ENCODE measurements around the gene MYBPH. TPM values are rescaled to one million over a fixed set of nuclear protein-coding genes. Genes with fewer than 3 reads are reported as not detected.

Gene MYBPH
- total and polyA plus RNA-seq, 10 donors: 0.09 to 2.7 (median 0.32) TPM; not detected in 3

- Histone ChIP-seq H3K36me3 (peaks cover 0 to 12% (median 0%) of the 10 kb centered on the region in 6 donors), H3K27me3 (replicated peaks in 1 of 7) (peaks cover 0 to 47% (median 0%) of the 10 kb centered on the region in 7 donors), H3K9me3 (no peaks in the 10 kb centered on the region), H3K4me1 (peaks cover 0 to 31% (median 6%) of the 10 kb centered on the region in 6 donors), H3K4me3 (no peak overlapping the region), H3K27ac (no peak overlapping the region)
- no peak for TF ChIP-seq POLR2AphosphoS5 (IDR thresholded peaks at IDR 0.05)
- no peak for TF ChIP-seq CTCF (IDR thresholded peaks at IDR 0.05 in 8 of 11, conservative IDR thresholded peaks at IDR 0.05 in 3 of 11)
- TF ChIP-seq POLR2A (IDR thresholded peaks at IDR 0.05): no peak
- intact Hi-C loops (cut with DNase I; ENCODE audit: low total_unique reads): no loop called here
- DNase-seq: peak; percentile 63
- 87 to 93% (median 91%) methylated on average over 21 of the region's 21 CpGs for WGBS, 5 donors
These were observed 5.7 kb downstream of the MYBPH start for GRCh38 chr1:203169770-203170520.

- Histone ChIP-seq H3K27me3 (replicated peaks in 1 of 7) (peaks cover 0 to 46% (median 0%) of the 10 kb centered on the region in 7 donors), H3K4me1 (peaks cover 0 to 24% (median 4%) of the 10 kb centered on the region in 6 donors), H3K36me3 (peaks cover 0 to 12% (median 0%) of the 10 kb centered on the region in 6 donors), H3K4me3 (no peak overlapping the region), H3K27ac (no peak overlapping the region), H3K9me3 (no peaks in the 10 kb centered on the region)
- peak; percentile 55 for DNase-seq
- TF ChIP-seq POLR2A (IDR thresholded peaks at IDR 0.05): no peak
- TF ChIP-seq CTCF (IDR thresholded peaks at IDR 0.05 in 8 of 11, conservative IDR thresholded peaks at IDR 0.05 in 3 of 11): no peak
- TF ChIP-seq POLR2AphosphoS5 (IDR thresholded peaks at IDR 0.05): no peak
- WGBS, 5 donors: 88 to 96% (median 92%) methylated on average over 9 of the region's 9 CpGs
- intact Hi-C loops (cut with DNase I; ENCODE audit: low total_unique reads): no loop called here
These were observed 6.6 kb downstream of the MYBPH start for GRCh38 chr1:203168991-203169390.

GRCh38 chr1:203168256-203168786, 7.3 kb downstream of the MYBPH start:
- peak; percentile 28 for DNase-seq
- H3K27me3 ChIP-seq (replicated peaks in 1 of 7): peaks cover 0 to 53% (median 0%) of the 10 kb centered on the region in 7 donors
- H3K4me1 ChIP-seq: peaks cover 0 to 20% (median 4%) of the 10 kb centered on the region in 6 donors
- WGBS, 5 donors: 79 to 97% (median 91%) methylated on average over 12 of the region's 12 CpGs
- H3K9me3 ChIP-seq: no peaks in the 10 kb centered on the region
- H3K27ac ChIP-seq: no peak overlapping the region
- intact Hi-C loops (cut with DNase I; ENCODE audit: low total_unique reads): no loop called here
- H3K4me3 ChIP-seq: no peak overlapping the region
- H3K36me3 ChIP-seq: peaks cover 0 to 12% (median 0%) of the 10 kb centered on the region in 6 donors
- no peak for TF ChIP-seq POLR2A (IDR thresholded peaks at IDR 0.05)
- TF ChIP-seq POLR2AphosphoS5 (IDR thresholded peaks at IDR 0.05): no peak
- no peak for TF ChIP-seq CTCF (IDR thresholded peaks at IDR 0.05 in 8 of 11, conservative IDR thresholded peaks at IDR 0.05 in 3 of 11)

- intact Hi-C loops (cut with DNase I; ENCODE audit: low total_unique reads): no loop called here
- 84 to 89% (median 87%) methylated on average over 5 of the region's 5 CpGs; no CpG with 5 or more reads in 1 of the 5 donors for WGBS, 5 donors
- TF ChIP-seq POLR2A (IDR thresholded peaks at IDR 0.05) (no peak), CTCF (IDR thresholded peaks at IDR 0.05 in 8 of 11, conservative IDR thresholded peaks at IDR 0.05 in 3 of 11) (no peak), POLR2AphosphoS5 (IDR thresholded peaks at IDR 0.05) (no peak)
These were observed 7.8 kb downstream of the MYBPH start for GRCh38 chr1:203167913-203168200.

More at GRCh38 chr1:203167913-203168200, 7.8 kb downstream of the MYBPH start:
- Histone ChIP-seq H3K9me3 (no peaks in the 10 kb centered on the region), H3K4me3 (no peak overlapping the region), H3K27ac (no peak overlapping the region), H3K36me3 (peaks cover 0 to 12% (median 0%) of the 10 kb centered on the region in 6 donors), H3K4me1 (peaks cover 0 to 17% (median 3%) of the 10 kb centered on the region in 6 donors), H3K27me3 (replicated peaks in 1 of 7) (peaks cover 0 to 55% (median 0%) of the 10 kb centered on the region in 7 donors)
- no peak for DNase-seq
